Measurements from ENCODE around the gene LENG8.

DNA sequence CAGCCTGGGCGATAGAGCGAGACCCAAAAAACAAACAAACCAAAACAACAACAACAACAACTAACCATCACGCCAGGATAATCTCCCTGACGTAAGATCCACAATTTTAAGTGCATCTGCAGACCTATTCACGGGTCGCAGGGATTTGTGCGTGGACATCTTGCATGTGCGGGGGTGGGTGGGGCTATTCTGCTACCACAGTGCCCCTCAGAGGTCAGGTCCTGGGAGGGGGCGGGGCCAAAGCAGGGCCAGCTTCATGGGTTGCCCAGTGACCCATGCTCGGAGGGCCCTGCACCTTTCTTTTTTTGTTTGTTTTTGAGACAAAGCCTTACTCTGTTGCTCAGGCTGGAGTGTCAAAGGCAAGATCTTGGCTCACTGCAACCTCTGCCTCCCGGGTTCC lies 26.7 kb downstream of the LENG8 start:
- no peak for TF ChIP-seq POLR2A (IDR thresholded peaks at IDR 0.05)
- TF ChIP-seq, protein P1, sequence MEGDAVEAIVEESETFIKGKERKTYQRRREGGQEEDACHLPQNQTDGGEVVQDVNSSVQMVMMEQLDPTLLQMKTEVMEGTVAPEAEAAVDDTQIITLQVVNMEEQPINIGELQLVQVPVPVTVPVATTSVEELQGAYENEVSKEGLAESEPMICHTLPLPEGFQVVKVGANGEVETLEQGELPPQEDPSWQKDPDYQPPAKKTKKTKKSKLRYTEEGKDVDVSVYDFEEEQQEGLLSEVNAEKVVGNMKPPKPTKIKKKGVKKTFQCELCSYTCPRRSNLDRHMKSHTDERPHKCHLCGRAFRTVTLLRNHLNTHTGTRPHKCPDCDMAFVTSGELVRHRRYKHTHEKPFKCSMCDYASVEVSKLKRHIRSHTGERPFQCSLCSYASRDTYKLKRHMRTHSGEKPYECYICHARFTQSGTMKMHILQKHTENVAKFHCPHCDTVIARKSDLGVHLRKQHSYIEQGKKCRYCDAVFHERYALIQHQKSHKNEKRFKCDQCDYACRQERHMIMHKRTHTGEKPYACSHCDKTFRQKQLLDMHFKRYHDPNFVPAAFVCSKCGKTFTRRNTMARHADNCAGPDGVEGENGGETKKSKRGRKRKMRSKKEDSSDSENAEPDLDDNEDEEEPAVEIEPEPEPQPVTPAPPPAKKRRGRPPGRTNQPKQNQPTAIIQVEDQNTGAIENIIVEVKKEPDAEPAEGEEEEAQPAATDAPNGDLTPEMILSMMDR (IDR thresholded peaks at IDR 0.05): no peak
